HEK293 (cell line): ENCODE measurements around the gene AAK1.

ENCODE experiments used
- BCL11A ChIP-seq: fragments of 450-650 bp; formaldehyde crosslinking; IDR thresholded peaks from 2 replicates; pipeline ENCODE4 v1.5.1; 2016; ENCODE audit warnings: low read depth, missing biosample characterization, missing genetic modification characterization
- BCL11B ChIP-seq: fragments of 450-650 bp; formaldehyde crosslinking; IDR thresholded peaks from 2 replicates; pipeline ENCODE4 v1.5.1; 2016; ENCODE audit warnings: low read depth, missing biosample characterization, missing genetic modification characterization
- KLF9 ChIP-seq: fragments of 450-650 bp; formaldehyde crosslinking; IDR thresholded peaks from 2 replicates; pipeline ENCODE4 v1.5.1; 2016; ENCODE audit warnings: missing biosample characterization, missing genetic modification characterization, low read depth
- TCF7L2 ChIP-seq: IDR thresholded peaks from 2 replicates; pipeline ENCODE4 v1.6.1; 2011; ENCODE audit warnings: low read depth, mild to moderate bottlenecking, inconsistent platforms, low read length, moderate library complexity, borderline replicate concordance
- ZNF510 ChIP-seq: fragments of 450-650 bp; formaldehyde crosslinking; IDR thresholded peaks from 2 replicates; pipeline ENCODE4 v1.5.1; 2018; ENCODE audit warnings: mild to moderate bottlenecking, missing genetic modification characterization, missing biosample characterization; ENCODE audit not compliant: insufficient replicate concordance
- TF ChIP-seq, protein P1 (sequence below): fragments of 450-650 bp; formaldehyde crosslinking; IDR thresholded peaks from 2 replicates; pipeline ENCODE4 v1.5.1; 2016; ENCODE audit warnings: missing biosample characterization, missing genetic modification characterization
- TF ChIP-seq, protein P2 (sequence below): fragments of 450-650 bp; IDR thresholded peaks from 2 replicates; pipeline ENCODE4 v1.5.1; 2018; ENCODE audit warnings: missing biosample characterization, missing genetic modification characterization

DNA sequence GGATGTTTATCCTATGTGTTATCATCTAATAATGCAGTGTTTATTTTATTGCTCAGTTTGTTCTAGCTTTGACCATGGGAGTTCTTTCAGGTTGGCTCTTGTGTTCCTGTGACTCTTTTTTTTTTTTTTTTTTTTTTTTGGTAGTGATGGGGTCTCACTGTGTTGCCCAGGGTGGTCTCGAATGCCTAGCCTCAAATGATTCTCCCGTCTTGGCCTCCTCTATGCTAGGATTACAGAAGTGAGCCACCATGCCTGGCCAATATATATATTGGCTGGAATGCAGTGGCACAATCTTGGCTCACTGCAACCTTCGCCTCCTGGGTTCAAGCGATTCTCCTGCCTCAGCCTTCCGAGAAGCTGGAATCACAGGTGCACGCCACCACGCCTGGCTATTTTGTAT is 187.4 kb downstream of the AAK1 start:
- TF ChIP-seq KLF9 (tag by site-specific recombination) = no peak
- no peak for TF ChIP-seq BCL11B
- TF ChIP-seq, protein P1, sequence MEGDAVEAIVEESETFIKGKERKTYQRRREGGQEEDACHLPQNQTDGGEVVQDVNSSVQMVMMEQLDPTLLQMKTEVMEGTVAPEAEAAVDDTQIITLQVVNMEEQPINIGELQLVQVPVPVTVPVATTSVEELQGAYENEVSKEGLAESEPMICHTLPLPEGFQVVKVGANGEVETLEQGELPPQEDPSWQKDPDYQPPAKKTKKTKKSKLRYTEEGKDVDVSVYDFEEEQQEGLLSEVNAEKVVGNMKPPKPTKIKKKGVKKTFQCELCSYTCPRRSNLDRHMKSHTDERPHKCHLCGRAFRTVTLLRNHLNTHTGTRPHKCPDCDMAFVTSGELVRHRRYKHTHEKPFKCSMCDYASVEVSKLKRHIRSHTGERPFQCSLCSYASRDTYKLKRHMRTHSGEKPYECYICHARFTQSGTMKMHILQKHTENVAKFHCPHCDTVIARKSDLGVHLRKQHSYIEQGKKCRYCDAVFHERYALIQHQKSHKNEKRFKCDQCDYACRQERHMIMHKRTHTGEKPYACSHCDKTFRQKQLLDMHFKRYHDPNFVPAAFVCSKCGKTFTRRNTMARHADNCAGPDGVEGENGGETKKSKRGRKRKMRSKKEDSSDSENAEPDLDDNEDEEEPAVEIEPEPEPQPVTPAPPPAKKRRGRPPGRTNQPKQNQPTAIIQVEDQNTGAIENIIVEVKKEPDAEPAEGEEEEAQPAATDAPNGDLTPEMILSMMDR (tag by site-specific recombination) = no peak
- TF ChIP-seq, protein P2, sequence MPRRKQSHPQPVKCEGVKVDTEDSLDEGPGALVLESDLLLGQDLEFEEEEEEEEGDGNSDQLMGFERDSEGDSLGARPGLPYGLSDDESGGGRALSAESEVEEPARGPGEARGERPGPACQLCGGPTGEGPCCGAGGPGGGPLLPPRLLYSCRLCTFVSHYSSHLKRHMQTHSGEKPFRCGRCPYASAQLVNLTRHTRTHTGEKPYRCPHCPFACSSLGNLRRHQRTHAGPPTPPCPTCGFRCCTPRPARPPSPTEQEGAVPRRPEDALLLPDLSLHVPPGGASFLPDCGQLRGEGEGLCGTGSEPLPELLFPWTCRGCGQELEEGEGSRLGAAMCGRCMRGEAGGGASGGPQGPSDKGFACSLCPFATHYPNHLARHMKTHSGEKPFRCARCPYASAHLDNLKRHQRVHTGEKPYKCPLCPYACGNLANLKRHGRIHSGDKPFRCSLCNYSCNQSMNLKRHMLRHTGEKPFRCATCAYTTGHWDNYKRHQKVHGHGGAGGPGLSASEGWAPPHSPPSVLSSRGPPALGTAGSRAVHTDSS (tag by site-specific recombination) = no peak
- no peak for TF ChIP-seq TCF7L2
- TF ChIP-seq BCL11A (tag by site-specific recombination) = no peak
- no peak for TF ChIP-seq ZNF510 (tag by site-specific recombination)
